ENCODE measurements around the gene NCK2. TPM values are rescaled to one million over a fixed set of nuclear protein-coding genes. Genes with fewer than 3 reads are reported as not detected.

NCK2 gene
- total RNA-seq, 2 donors from 2014 or later: 31.7 to 39.3 TPM

GRCh38 chr2:105903051-105903674, 158.5 kb downstream of the NCK2 start:
- no peak overlapping the region for H3K4me3 ChIP-seq
- H3K4me1 ChIP-seq: peaks cover 0 to 19% of the 10 kb centered on the region in 2 donors
- no peak for TF ChIP-seq CTCF (IDR thresholded peaks at IDR 0.05)
- H3K9me3 ChIP-seq: no peaks in the 10 kb centered on the region
- no peaks in the 10 kb centered on the region for H3K27me3 ChIP-seq
- H3K36me3 ChIP-seq: no peaks in the 10 kb centered on the region
- DNase-seq (ENCODE audit: low spot score): no peak
- no peak overlapping the region for H3K27ac ChIP-seq

- Histone ChIP-seq H3K36me3 (no peaks in the 10 kb centered on the region), H3K4me1 (peaks cover 0 to 26% of the 10 kb centered on the region in 2 donors), H3K4me3 (no peak overlapping the region), H3K9me3 (no peaks in the 10 kb centered on the region), H3K27ac (no peak overlapping the region), H3K27me3 (no peaks in the 10 kb centered on the region)
- TF ChIP-seq CTCF (IDR thresholded peaks at IDR 0.05): no peak
- DNase-seq (ENCODE audit: low spot score): no peak
These were observed 160.2 kb downstream of the NCK2 start for GRCh38 chr2:105904938-105905337.

DNA sequence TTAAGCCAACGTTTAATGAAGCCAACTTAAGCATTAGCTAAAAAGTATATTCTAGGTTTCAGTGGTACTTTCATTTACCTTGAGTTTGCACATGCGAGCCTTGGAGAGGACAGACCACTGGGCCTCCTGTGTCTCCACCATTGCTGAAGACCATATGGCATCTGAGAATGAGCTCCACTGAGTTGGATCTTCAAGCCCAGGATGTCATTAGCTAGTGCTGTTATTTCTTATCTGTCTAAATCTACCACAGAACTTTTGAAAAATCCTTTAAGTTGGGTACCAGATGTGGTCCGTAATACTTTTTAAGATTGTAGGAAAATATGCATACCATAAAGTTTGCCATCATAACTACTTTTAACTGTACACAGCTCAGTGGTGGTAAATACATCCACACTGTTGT, 161.8 kb downstream of the NCK2 start:
- Histone ChIP-seq H3K27me3 (no peaks in the 10 kb centered on the region), H3K9me3 (no peaks in the 10 kb centered on the region), H3K27ac (no peak overlapping the region), H3K4me3 (no peak overlapping the region), H3K36me3 (no peaks in the 10 kb centered on the region), H3K4me1 (peaks cover 0 to 26% of the 10 kb centered on the region in 2 donors)
- no peak for DNase-seq (ENCODE audit: low spot score)
- TF ChIP-seq CTCF (IDR thresholded peaks at IDR 0.05): no peak

DNA sequence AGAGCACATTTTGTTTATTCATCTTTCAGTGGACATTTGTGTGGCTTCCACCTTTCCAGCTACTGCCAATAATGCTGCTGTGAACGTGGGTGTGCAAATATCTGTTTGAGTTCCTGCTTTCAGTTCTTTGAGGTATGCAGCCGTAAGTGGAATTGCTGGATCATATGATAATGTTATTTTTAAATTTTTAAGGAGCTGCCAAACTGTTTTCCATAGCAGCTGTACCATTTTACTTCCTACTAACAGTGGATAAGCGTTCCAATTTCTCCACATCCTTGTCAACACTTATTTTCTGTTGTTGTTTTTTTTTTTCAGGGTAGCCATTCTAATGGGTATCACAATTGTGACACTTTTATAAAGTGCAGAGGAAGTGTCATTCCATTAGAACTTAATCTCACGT, 162.5 kb downstream of the NCK2 start:
- Histone ChIP-seq H3K4me1 (peaks cover 0 to 26% of the 10 kb centered on the region in 2 donors), H3K4me3 (no peak overlapping the region), H3K9me3 (no peaks in the 10 kb centered on the region), H3K27ac (peak overlapping the region in 1 of 2 donors; percentile 53), H3K36me3 (no peaks in the 10 kb centered on the region), H3K27me3 (no peaks in the 10 kb centered on the region)
- no peak for DNase-seq (ENCODE audit: low spot score)
- TF ChIP-seq CTCF (IDR thresholded peaks at IDR 0.05): no peak

GRCh38 chr2:105909215-105909614, 164.5 kb downstream of the NCK2 start:
- Histone ChIP-seq H3K9me3 (peaks cover 0 to 5% of the 10 kb centered on the region in 2 donors), H3K36me3 (no peaks in the 10 kb centered on the region), H3K27me3 (no peaks in the 10 kb centered on the region), H3K4me3 (no peak overlapping the region), H3K4me1 (peaks cover 0 to 21% of the 10 kb centered on the region in 2 donors), H3K27ac (peak overlapping the region; percentile 11 to 43)
- DNase-seq (ENCODE audit: low spot score): no peak
- TF ChIP-seq CTCF (IDR thresholded peaks at IDR 0.05): no peak
